ENCODE measurements around the gene AP2A1.

- TF ChIP-seq POLR2AphosphoS5 (IDR thresholded peaks at IDR 0.05; ENCODE audit: low read depth, low read length): peak; percentile 82
- no peak for TF ChIP-seq REST (IDR thresholded peaks at IDR 0.05; ENCODE audit: insufficient read depth in 1 of 2, low read depth in 2 of 2, low read length in 2 of 2)
- TF ChIP-seq SIN3A (IDR thresholded peaks at IDR 0.05; ENCODE audit: borderline replicate concordance, insufficient read depth, low read length): 0 out of 2 replicates have a peak, but pooled peaks have one; percentile 6
- 0 out of 2 replicates have a peak, but pooled peaks have one; percentile 42 for TF ChIP-seq TAF1 (IDR thresholded peaks at IDR 0.05; ENCODE audit: borderline replicate concordance, insufficient read depth, low read length)
- TF ChIP-seq FOXP2 (optimal IDR thresholded peaks at IDR 0.05; ENCODE audit: borderline replicate concordance, extremely low read depth, extremely low read length, insufficient read depth): peak; percentile 72
Observed at GRCh38 chr19:49817964-49818648, 51.3 kb downstream of the AP2A1 start, which contains the start of gene MED25.

All from PFSK-1 (cell line).